Posterior vena cava (tissue), 2 donors: Measurements from ENCODE around the gene IMMT. TPM values are rescaled to one million over a fixed set of nuclear protein-coding genes. Genes with fewer than 3 reads are reported as not detected.
A peak's percentile ranks its signal among the peaks of the same experiment; 100 is the strongest.

Experiments
- DNase-seq: peaks from one replicate; pipeline ENCODE4 v3.0.0-alpha.2; 2020; ENCODE audit warnings: low spot score
- intact Hi-C, 2 donors: fragments of 100-400 bp; cut with DNase I; formaldehyde crosslinking; loops; one replicate each; pipeline versions ENCODE4 v1.14.1 to v1.14.2; 2022 to 2023
- microRNA-seq, 2 donors: library from miRNA; unstranded; fragments of <30 nt; microRNA quantifications; one replicate each; pipeline ENCODE4 v1.2.0, GENCODE V29; 2020 to 2021; ENCODE audit warnings: borderline microRNAs expressed in 2 of 2
- total RNA-seq, 2 donors: library from RNA; stranded (reverse); fragmentation: NEBNext Ultra II Directional; extraction: Animal tissue kit (Norgen Biotek cat#: 25700); gene quantifications; one replicate each; pipeline ENCODE4 v1.2.1, GENCODE V29; 2021
- donor health status: DM: yes; HTN: yes; CAD: no.
- donor health status: DM: yes; HTN: yes; CAD: no.

IMMT gene
- total RNA-seq, 2 donors from 2014 or later, result 67.6 to 73.7 TPM

DNA sequence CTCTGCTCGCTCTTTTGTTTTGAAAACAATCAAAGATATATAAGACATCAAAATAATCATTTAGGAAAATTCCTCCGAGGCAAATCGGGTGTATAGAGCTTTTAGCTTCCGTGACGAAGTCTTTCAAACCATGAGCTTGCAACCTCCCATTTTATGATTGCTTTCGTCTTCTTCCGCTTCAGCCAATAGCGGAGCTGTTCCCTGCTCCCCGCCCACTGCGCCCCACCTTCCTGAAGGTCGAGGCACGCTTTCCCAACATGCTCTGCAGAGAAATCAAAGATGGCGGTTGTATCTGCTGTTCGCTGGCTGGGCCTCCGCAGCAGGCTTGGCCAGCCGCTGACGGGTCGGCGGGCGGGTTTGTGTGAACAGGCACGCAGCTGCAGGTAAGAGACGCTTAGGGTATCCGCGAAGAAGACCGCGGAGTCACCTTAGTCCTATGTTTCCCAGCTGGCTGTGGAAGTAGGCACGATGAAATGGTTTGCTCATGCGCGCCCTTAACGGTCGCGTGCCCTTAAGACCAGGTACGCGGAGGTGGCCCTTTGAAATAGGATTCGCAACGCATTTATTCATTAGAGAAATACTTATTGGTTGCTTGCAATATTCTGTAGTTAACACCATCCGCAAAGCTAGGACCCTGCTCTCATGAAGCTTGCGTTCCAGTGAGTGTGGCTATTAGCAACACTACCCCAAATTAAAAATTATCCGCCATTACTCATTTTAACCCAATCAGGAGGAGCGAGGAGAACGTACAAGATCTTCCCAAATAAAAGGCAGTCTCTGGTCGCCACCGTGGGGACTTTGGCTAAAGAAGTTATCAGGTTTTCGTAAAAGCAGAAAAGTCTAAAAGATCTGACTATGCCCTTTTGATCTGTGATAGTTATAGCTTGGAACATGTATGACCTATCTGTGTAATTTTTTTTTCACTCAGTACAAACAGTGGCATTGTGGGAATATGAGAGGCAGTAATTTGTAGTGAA lies 89.0 kb downstream of the IMMT start, which contains the start of gene PTCD3:
Gene PTCD3 (plus strand): TSS at position 267 of the 977 bp plus-strand sequence. CDS start 13 bp downstream, at position 280.
- peak; percentile 98 for DNase-seq
- intact Hi-C loops, result no loop called here

DNA sequence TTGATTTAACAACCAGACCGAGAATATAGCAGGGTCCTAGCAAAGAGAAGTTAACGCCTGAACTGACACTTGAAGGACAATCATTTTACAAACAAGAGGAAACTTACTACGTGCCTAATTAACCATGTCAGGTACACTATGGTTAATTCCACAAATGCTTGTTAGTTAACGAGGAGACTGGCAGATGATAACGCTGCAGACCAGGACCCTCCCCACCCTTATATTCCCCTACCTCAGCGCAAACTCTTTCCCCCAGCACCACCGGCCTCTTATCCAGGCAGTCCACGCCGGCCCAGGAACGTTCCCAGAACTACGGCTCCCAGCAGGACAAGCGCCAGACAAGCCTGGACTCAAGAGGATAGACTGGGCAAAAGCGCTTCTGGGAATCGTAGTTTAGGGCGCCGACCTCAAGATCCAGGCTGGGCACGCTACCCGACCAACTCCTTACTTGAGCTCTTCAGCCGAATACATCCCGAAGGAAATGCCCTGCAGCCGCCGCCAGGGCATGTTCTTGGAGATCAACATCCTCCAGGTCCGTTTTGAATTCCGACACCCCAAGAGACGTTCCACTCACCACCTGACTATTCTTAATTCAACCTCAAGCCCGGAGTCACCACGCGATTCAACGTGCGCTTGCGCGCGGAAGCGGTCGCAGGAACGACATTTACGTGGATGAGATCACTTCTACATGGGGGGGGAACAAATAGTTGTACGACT lies 89.9 kb downstream of the IMMT start, which contains the start of gene POLR1A:
Gene POLR1A (minus strand): TSS at position 635 of the 717 bp plus-strand sequence. CDS start 110 bp downstream, at position 525.
- intact Hi-C loops, result no loop called here

DNA sequence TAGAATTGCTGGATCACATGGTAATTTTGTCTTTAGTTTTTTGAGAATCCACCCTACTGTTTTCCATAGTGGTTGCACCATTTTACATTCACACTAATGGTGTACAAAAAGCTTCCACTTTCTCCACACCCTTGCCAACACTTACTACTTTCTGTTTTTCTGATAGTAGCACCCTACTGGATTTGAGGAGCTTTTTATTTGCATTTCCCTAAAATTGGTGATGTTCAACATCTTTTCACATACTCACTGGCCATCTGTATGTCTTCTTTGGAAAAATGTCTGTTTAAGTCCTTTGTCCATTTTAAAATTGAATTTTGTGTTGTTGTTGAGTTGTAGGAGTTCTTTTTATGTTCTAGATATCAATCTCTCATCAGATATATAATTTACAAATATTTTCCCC lies 93.1 kb downstream of the IMMT start:
- DNase-seq, result no peak
- intact Hi-C loops, result no loop called here

More for the DNA sequence above, 89.9 kb downstream of the IMMT start, which contains the start of gene POLR1A:
- DNase-seq, result peak; percentile 96

DNA sequence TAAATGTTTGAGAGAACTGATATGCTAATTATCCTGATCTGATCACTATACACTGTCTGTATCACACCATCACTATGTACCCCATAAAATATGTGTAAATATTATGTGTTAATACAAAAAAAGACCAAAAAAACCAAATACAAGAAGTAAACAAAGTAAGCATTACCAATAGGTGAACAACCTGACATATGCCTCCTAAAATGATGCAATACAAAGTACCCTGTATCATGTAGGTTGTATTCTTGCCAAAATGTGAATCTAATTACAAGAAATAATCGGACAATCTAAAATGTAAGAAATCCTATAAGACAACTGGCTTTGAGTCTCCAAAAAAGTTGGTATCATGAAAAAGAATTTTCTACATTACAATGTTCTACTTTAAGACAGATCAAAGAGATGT lies 97.3 kb downstream of the IMMT start:
- intact Hi-C loops, result loop anchor here in 1 of 2 donors (10.0 kb wide), 1 partner anchor 373 kb away; no protein-coding TSS in a partner anchor

DNA sequence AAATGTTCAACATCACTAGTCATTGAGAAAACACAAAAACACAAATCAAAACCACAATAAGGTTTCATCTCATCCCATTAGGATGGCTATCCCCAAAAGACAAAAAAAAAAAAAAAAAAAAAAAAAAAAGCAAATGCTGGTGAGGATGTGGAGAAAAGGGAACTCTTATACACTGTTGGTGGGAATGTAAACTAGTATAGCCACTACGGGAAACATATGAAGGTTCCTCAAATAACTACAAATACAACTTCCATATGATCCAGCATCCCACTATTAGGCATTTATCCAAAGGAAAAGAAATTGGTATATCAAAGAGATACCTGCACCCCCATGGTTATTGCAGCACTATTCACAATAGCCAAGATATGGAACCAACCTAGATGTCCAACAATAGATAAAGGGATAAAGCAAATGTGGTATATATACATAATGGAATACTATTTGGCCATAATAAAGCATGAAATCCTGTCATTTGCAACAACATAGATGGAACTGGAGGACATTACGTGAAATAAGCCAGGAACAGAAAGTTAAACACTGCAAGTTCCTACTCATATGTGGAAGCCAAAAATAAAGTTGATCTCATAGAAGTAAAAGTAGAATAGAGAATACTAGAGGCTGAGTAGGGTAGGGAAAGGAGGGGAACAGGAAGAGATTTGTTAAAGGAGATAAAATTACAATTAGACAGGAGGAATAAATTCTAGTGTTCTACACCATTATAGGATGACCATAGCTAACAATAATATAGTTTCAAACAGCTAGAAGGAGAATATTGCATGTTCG lies 98.0 kb downstream of the IMMT start:
- intact Hi-C loops, result loop anchor here in 1 of 2 donors (10.0 kb wide), 1 partner anchor 373 kb away; no protein-coding TSS in a partner anchor
- DNase-seq, result no peak

More for the DNA sequence above, 97.3 kb downstream of the IMMT start:
- DNase-seq, result no peak

DNA sequence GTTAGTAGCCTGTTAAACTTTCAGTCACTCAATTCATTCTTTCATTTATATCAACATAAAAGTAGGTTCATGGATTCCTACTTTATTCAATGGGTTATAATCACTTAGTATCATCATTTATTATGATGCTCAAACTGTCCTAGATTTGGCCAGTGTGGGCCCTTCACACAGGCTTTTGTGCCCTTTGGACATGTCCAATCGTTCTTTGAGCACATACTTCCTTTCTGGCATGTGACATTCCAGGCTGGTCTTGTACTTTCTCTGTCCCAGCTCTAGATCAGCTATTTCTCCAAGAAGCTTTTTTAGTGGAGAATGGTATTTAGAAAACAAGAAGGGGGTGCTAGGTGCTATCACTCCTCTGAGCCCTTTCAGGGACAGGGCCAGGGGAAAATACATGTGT lies 101.0 kb downstream of the IMMT start:
- no peak for DNase-seq
- intact Hi-C loops, result loop anchor here in 1 of 2 donors (10.0 kb wide), 1 partner anchor 369 kb away; no protein-coding TSS in a partner anchor

Small RNA genes within 50 kb of the gene (microRNA-seq; reads per million reads assigned to microRNA genes)
- gene MIR4779, result 0 reads per million in 2 donors

Other genes starting within 250 kb of the IMMT start
- gene POLR1A, start 89.6 kb downstream of the IMMT start, total RNA-seq, result 10 to 100 TPM; 29.8 to 32.3 TPM
- gene PTCD3, start 89.2 kb downstream of the IMMT start, total RNA-seq, result 10 to 100 TPM; 50.7 to 58.5 TPM
- gene MRPL35, start 4.0 kb upstream of the IMMT start, total RNA-seq, result 10 to 100 TPM; 30.8 to 39.4 TPM
- gene REEP1, start 142.2 kb upstream of the IMMT start, total RNA-seq, result 10 to 100 TPM; 48.4 to 55.2 TPM
- gene KDM3A, start 245.9 kb upstream of the IMMT start, total RNA-seq, result 10 to 100 TPM; 41.8 to 46.0 TPM